ENCODE measurements around the gene DLGAP5. TPM values are rescaled to one million over a fixed set of nuclear protein-coding genes. Genes with fewer than 3 reads are reported as not detected.

DLGAP5 gene
- total RNA-seq, 2 donors from 2014 or later = 0.08 to 1.2 TPM

GRCh38 chr14:55180434-55180833 is 11.0 kb downstream of the DLGAP5 start:
- Histone ChIP-seq H3K4me3 (no peak overlapping the region), H3K27ac (no peak overlapping the region), H3K36me3 (no peaks in the 10 kb centered on the region), H3K27me3 (no peaks in the 10 kb centered on the region), H3K9me3 (no peaks in the 10 kb centered on the region), H3K4me1 (no peaks in the 10 kb centered on the region)
- DNase-seq (ENCODE audit: low spot score) = no peak
- TF ChIP-seq, protein P1, sequence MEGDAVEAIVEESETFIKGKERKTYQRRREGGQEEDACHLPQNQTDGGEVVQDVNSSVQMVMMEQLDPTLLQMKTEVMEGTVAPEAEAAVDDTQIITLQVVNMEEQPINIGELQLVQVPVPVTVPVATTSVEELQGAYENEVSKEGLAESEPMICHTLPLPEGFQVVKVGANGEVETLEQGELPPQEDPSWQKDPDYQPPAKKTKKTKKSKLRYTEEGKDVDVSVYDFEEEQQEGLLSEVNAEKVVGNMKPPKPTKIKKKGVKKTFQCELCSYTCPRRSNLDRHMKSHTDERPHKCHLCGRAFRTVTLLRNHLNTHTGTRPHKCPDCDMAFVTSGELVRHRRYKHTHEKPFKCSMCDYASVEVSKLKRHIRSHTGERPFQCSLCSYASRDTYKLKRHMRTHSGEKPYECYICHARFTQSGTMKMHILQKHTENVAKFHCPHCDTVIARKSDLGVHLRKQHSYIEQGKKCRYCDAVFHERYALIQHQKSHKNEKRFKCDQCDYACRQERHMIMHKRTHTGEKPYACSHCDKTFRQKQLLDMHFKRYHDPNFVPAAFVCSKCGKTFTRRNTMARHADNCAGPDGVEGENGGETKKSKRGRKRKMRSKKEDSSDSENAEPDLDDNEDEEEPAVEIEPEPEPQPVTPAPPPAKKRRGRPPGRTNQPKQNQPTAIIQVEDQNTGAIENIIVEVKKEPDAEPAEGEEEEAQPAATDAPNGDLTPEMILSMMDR (IDR thresholded peaks at IDR 0.05) = no peak

GRCh38 chr14:55180006-55180405 is 11.4 kb downstream of the DLGAP5 start:
- Histone ChIP-seq H3K36me3 (no peaks in the 10 kb centered on the region), H3K27ac (no peak overlapping the region), H3K4me1 (no peaks in the 10 kb centered on the region), H3K9me3 (no peaks in the 10 kb centered on the region), H3K27me3 (no peaks in the 10 kb centered on the region), H3K4me3 (no peak overlapping the region)
- no peak for DNase-seq (ENCODE audit: low spot score)
- TF ChIP-seq, protein P1 (IDR thresholded peaks at IDR 0.05) = no peak

- Histone ChIP-seq H3K27ac (no peak overlapping the region), H3K4me3 (no peak overlapping the region), H3K9me3 (no peaks in the 10 kb centered on the region), H3K36me3 (no peaks in the 10 kb centered on the region), H3K27me3 (no peaks in the 10 kb centered on the region), H3K4me1 (no peaks in the 10 kb centered on the region)
- TF ChIP-seq, protein P1 (IDR thresholded peaks at IDR 0.05) = no peak
- DNase-seq (ENCODE audit: low spot score) = no peak
Observed at GRCh38 chr14:55170526-55170925, 20.9 kb downstream of the DLGAP5 start.

- H3K4me1 ChIP-seq = no peaks in the 10 kb centered on the region
- no peak overlapping the region for H3K4me3 ChIP-seq
- H3K36me3 ChIP-seq = no peaks in the 10 kb centered on the region
- H3K9me3 ChIP-seq = no peaks in the 10 kb centered on the region
- DNase-seq (ENCODE audit: low spot score) = no peak
- no peak overlapping the region for H3K27ac ChIP-seq
- TF ChIP-seq, protein P1 (IDR thresholded peaks at IDR 0.05) = peak; percentile 44 to 70
- H3K27me3 ChIP-seq = no peaks in the 10 kb centered on the region
Observed at GRCh38 chr14:55160989-55161388, 30.4 kb downstream of the DLGAP5 start.

DNA sequence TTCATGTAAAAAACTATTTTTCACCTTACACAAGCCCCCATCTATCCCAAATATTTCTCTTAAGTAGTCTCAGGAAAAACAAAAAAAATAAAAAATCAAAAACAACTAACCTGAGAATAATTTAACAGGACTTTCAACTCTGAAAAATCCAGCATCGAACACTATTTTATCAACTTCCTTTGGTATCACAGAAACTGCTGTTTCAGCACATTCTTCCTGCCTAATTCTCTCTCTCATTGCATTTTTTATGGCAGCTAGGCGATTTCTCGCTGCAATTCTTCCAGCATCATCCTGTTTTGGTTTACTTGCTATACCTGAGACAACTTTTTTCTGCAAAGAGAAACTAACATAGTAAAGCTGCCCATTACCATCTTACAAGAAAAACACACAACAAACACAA is 33.0 kb downstream of the DLGAP5 start:
- Histone ChIP-seq H3K27ac (no peak overlapping the region), H3K36me3 (no peaks in the 10 kb centered on the region), H3K9me3 (no peaks in the 10 kb centered on the region), H3K4me1 (no peaks in the 10 kb centered on the region), H3K27me3 (no peaks in the 10 kb centered on the region), H3K4me3 (no peak overlapping the region)
- TF ChIP-seq, protein P1 (IDR thresholded peaks at IDR 0.05) = no peak
- no peak for DNase-seq (ENCODE audit: low spot score)

GRCh38 chr14:55157080-55157479 is 34.3 kb downstream of the DLGAP5 start:
- TF ChIP-seq, protein P1 (IDR thresholded peaks at IDR 0.05) = no peak
- H3K36me3 ChIP-seq = no peaks in the 10 kb centered on the region
- no peak for DNase-seq (ENCODE audit: low spot score)
- H3K27me3 ChIP-seq = no peaks in the 10 kb centered on the region
- no peak overlapping the region for H3K27ac ChIP-seq
- H3K4me3 ChIP-seq = no peak overlapping the region
- H3K4me1 ChIP-seq = no peaks in the 10 kb centered on the region
- no peaks in the 10 kb centered on the region for H3K9me3 ChIP-seq

All from right atrium auricular region (tissue), 2 donors.